Erythroblast (primary cell): Measurements from ENCODE around the gene FXYD2.
"Not testable (repeated sequence)": the region's sequence is repeated elsewhere in the genome, so short reads cannot be mapped to it uniquely, and the experiment has no call there.

ENCODE experiments used
- DNase-seq, 2 experiments: peaks; one replicate each; lab custom pipeline; 2025; lab: John Stamatoyannopoulos, UW
- GATA1 ChIP-seq: IDR thresholded peaks from 2 replicates; pipeline ENCODE4 v1.6.1; 2011; ENCODE audit warnings: low read depth, mild to moderate bottlenecking, control low read depth, low read length, moderate library complexity
- POLR2A ChIP-seq: IDR thresholded peaks from 2 replicates; pipeline ENCODE4 v1.6.1; 2011; ENCODE audit warnings: mild to moderate bottlenecking, low read length

Gene FXYD2

DNA sequence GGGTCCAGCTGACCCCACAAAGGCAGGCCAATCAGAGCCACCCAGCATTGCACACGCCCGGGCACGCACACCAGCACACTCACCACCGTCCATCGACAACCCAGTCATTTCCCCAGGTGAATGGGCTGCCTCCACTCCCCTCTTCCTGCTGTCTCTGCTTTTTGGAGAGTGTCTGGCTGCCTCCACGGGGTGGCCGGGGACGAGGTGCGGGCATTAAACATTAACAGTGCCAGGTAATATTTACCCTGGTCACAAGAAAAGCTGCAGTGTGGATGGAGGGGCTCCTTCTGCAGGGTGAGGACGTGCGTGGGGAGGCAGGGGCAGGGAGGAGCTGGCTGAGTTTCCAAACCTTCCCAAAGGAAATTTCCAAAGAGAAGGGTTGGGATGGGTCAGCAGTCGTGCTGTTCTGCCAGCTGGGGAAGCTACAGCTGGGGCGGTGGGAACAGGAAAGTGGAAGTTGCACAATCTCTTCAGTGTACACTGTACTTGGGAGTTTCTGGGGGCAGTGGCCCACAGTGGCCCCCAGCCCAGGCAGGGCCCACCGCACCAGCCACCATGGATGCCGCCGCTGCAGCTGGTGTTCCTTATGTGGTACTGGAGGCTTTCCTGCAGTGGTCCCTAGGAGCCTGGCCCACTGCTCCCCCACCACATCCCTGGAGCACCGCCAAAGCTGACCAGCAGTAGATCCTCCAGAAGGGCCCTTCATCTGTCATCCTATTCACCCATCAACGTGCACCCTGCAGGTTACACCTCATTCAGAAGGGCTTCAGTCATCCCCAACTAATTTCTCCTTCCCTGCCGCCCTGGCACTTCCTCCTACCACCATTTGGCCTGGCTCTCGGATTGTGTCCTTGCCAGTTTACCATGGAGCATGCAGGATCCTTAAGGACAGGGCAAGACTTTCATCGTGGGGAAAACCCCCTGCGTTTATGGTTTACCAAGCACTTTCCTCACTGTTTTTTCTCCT is at the start of gene FXYD2:
Gene FXYD2 (minus strand): TSS at position 174 of the 967 bp plus-strand sequence. CDS start 66 bp downstream, at position 108.
- no peak for DNase-seq
- no peak for TF ChIP-seq GATA1

DNA sequence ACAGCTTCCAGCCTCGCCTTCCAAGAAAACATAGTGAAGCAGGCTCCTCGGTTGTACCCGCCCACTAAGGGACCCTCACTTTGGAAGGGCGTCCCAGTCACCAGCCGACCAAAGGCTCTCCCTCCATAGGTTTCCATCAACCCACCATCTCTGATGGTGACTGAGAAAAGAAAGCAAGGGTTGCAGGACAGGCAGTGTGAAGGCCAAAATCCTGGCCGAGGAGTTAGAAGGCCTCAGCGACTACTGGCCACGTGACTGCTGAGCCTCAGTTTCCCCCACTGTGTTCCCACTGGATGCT is 49.2 kb upstream of the FXYD2 start:
- TF ChIP-seq GATA1 (no peak), POLR2A (no peak)
- DNase-seq = no peak

DNA sequence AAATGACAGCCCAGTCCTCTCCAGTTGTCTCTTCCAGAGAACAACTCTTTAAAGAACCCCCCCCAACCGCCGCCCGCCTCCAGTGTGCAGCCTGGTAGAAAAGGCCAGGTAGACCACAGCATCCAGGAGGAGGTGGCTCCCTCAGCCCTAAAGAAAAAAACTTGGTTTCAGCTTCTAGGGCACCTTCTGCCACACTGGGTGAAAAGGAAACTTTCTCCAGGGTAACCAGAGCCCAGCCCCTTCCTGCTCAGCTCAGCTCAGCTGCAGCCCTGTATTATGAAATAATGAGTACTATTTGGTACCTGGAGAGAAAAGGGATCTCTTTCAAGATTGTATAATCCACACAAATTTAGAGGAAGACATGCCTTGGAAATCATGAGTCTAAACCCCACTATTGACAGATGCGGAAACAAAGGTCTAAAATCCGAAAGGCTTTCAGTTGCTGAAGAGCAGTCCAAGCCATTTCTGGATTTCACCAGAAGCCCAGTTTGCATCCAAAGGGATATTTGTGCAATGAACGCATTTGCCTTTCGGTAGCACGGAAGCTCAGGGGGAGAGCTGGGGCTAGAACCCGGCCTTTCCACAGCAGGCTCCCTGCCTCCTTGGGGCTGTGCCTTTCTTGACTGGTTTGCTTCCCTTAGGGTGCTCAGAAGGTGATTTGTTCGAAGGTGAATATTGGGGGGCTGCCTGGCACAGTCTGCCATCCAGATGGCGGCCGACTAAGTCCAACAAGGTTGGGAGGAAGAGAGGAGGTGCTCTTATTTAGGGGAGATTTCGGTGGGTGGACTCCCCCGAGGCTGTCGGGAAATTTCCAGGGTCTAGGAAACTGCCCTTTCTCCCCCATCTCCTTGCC is 48.7 kb upstream of the FXYD2 start:
- no peak for DNase-seq

DNA sequence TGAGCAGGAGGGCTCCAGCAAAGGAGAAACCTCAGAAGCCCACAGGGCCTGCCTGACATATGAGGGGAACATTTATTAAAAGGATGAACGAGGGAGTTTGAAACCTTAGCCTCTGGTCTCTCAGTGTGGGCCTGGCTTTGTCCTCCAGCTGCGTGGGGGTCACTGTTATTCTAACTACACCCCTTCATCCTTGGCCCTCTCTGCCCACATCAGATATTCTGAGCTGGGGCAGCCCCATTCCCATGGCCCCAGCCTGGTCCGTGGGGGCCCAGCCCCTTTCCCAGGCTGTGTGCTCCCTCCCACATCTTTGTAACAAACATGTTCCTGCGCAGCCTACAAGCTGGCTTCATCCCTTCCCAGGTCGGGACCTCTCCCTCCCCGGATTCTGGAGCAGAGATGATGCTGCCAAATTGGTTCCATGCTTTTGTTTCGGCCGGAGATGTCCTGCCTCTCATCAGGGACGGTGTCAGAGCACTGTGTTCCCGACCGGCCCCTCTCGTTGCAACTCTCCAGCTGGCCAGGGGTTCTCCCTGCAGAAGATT is 47.9 kb upstream of the FXYD2 start:
- no peak for TF ChIP-seq POLR2A
- no peak for TF ChIP-seq GATA1
- DNase-seq = no peak

More for the DNA sequence above, 48.7 kb upstream of the FXYD2 start:
- TF ChIP-seq POLR2A = no peak
- no peak for TF ChIP-seq GATA1

DNA sequence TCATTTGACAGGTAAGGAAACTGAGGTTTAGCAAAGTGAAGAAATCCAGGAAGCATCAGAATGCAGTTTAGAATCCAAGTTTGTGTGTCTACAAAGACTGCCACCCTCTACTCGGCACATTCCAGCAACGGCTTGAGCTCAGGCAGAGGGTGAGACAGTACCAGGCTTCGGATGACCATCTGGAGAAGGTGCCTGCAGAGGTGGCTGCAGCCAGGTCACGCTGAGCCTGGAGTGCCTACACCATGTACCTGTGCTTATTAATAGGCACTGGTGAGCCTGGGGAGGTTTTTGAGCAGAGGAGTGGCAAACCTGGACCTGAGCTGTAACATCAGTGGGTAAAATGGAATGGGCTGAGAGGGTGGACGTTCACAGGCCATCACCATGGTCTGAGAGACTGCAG is 47.2 kb upstream of the FXYD2 start:
- DNase-seq = no peak
- TF ChIP-seq POLR2A (no peak), GATA1 (no peak)

DNA sequence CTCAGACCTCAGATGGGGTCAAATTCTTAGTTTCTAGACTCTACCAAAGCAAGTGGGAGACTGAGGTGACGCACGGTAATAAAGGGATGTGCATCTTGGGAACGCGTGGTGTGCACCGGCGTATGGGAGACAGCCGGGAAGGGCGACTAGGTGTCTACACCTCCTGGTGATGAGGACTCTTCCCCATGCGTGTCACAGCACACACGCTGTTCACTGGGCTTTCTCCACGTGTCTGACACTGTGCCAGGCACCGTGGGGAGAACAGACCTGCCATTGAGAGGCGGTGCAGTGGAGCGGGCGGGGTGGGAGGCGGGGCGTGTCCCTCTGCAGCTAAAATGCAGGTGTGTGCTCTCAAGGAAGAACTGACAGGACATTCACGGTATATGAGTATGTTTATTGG is 46.6 kb upstream of the FXYD2 start:
- TF ChIP-seq POLR2A (no peak), GATA1 (no peak)
- no peak for DNase-seq

DNA sequence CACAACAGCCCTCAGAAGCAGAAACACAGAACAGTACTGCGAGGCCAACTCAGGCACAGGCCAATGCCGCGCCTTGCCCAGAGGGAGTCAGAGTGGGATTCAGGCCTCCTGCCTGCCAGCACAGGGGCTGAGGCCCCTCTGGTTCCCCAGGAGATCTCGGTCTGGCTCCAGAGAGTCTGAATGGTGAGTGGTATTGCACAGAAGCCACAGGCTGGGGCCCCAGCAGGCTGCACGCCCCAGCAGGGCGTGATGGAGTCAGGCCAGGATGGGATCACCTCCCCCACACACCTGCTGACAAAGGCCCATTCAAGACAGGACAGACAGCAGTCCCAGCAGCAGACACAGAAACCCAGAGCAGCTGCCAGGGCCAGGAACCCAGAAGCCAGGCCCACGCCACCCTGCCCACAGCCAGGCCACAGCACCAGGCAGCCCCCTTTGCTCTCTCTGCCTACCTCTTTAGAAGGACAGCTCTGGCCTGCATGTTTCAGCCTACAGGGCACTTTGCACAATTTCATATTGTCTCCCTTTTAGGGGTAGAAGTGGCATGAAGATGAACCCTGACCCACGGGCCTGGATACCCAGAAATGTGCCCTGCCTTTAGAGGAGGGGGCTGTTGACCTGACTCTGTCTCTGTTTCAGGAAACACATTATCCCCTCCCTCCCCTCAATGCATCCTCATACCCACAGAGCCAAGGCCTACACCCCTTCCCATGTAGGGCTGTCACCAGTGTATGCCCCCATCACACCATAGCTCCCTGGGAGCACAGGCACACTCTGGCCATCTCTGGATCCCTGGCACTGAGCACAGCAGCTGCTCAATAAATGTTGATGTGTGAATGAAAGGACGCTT is 45.8 kb upstream of the FXYD2 start:
- TF ChIP-seq GATA1 (no peak), POLR2A (no peak)
- DNase-seq = no peak

DNA sequence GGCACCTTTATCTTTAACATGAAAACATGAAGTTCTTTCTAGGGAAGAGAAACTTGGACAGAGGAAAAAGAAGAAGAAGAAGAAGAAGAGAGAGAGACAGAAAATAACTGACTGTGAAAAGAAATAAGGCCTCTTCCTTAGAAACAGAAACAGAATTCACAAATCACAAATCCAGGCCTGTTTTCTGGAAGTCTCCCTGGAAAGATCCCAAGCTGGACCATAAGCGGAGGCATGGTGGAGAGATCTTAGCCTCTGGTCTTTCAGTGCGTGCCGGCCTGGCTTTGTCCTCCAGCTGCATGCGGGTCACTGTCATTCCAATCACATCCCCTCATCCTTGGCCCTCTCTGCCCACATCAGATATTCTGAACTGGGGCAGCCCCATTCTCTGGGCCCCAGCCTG is 45.1 kb upstream of the FXYD2 start:
- no peak for DNase-seq
- TF ChIP-seq GATA1 = no peak
- no peak for TF ChIP-seq POLR2A

DNA sequence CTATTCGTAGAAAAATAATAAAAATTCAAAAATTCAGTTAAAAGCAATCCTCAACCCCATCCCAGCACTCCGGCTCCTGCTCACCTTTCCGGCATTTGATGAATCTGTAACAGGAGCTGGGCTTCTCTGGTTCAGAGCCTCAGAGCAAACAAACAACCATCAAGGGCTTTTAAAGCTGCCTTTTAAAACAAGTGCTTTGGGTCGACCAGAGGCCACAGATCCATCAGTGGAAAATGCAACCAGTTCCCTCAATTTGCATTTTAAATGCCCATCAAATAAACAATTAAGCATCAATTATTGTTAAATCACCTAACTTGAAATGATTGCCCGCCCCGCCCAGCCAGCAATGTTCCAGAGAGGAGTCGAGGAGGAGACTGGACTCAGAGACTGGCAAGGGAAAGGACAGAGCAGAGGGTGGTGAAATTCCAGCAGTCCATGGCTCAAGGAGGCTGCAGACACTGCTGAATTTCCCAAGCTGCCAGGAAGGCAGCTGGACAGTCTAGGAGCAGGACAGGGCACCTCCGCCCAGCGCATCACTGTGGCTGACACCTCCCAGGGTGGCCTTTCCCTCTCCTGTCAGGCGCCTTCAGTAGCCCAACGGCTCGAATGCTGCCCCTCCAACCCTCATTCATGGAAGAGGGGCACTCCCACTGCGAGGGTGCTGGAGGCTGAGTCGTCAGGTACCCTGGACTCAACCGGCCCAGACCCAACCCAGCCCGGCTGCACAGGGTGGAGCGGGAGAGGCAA is 44.4 kb upstream of the FXYD2 start:
- TF ChIP-seq POLR2A = no peak
- no peak for DNase-seq

DNA sequence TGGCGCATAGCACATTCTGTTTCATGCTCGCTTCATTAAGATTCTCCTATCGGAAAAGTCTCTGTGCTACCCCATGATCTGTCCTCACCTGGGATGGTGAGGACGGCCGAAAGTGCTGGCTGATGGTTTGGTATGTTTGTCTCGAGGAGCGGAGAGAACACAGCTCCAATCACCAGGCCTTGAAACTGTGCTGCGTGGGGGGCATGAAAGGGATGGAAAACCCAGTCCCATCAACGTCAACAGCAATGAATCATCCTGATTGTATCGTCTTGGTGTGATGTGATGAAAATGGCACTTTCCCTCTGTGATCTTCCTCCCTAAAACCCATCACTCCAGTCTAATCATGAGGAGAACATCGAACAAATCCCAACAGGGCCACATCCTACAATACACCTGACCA is 43.5 kb upstream of the FXYD2 start:
- TF ChIP-seq POLR2A (no peak), GATA1 (no peak)
- no peak for DNase-seq

DNA sequence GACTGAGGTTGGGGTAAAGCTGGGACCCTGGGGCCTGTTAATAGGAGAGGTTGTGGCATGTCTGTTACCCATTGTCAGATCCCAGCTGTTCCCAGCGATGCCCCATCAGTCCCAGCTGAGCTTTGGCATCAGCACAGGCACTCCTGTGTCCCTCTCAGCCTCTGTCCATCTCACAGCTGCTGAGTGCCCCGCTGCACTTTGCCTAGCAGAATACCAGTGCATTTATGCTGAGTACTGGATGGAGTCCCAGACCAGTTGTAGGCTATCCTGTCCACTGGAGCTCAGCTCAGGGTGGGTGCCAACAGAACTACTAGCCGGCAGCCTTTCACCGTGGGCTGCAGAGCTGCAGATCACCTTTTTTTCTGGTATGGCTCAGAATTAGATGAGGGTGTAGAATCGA is 42.0 kb upstream of the FXYD2 start:
- DNase-seq = no peak
- TF ChIP-seq GATA1 (no peak), POLR2A (no peak)

DNA sequence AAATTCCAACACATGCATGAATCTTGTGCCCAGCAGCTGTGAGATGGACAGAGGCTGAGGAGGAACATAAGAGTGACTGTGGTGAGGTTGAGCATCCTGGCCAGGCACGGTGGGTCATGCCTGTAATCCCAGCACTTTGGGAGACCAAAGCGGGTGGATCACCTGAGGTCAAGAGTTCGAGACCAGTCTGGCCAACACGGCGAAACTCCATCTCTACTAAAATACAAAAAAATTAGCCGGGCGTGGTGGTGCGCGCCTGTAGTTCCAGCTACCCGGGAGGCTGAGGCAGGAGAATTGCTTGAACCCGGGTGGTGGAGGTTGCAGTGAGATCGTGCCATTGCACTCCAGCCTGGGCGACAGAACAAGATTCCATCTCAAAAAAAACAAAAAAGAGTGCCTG is 41.0 kb upstream of the FXYD2 start:
- not testable (repeated sequence) for DNase-seq

DNA sequence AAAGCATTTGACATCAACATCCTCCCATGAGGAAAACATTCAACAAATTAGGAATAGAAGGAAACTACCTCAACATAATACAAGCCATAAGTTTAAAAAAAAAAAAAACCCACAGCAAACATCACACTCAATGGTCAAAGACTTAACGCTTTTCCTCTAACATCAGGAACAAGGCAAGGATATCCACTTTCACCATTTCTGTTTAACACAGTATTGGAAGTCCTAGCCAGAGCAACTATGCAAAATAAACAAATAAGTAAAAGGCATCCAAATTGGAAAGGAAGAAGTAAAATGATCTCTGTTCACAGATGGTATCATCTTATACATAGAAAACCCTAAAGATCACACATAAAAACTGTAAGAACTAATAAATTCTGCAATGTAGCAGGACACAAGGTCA is 38.8 kb upstream of the FXYD2 start:
- no peak for DNase-seq
- TF ChIP-seq POLR2A = no peak
- TF ChIP-seq GATA1 = no peak
